HepG2 (cell line): ENCODE measurements around the gene ZFAND3. TPM values are rescaled to one million over a fixed set of nuclear protein-coding genes. Genes with fewer than 3 reads are reported as not detected.

ENCODE experiments used
- DNMT3B ChIP-seq: conservative IDR thresholded peaks from 2 replicates; pipeline ENCODE4 v1.6.1; 2016; ENCODE audit warnings: missing biosample characterization, control low read depth
- NRL ChIP-seq: sonication (generic); formaldehyde crosslinking; IDR thresholded peaks from 2 replicates; pipeline ENCODE4 v1.5.0; 2020; ENCODE audit warnings: missing genetic modification reagents, mild to moderate bottlenecking, moderate library complexity, borderline replicate concordance
- REXO4 ChIP-seq: sonication (generic); formaldehyde crosslinking; IDR thresholded peaks from 2 replicates; pipeline ENCODE4 v1.8.0; 2022; ENCODE audit warnings: missing genetic modification reagents, mild to moderate bottlenecking, borderline replicate concordance
- polyA plus RNA-seq, 8 experiments: library from polyadenylated mRNA; depleted of rRNA in 3 of 8; stranded (reverse) in 7 of 8; unstranded in 1 of 8; fragments of >200 nt; fragmentation: Illumina TruSeq in 4 of 8; extraction: Trizol in 4 of 8; gene quantifications; 2 replicates each; pipeline versions ENCODE4 v1.2.1 to v1.2.3, GENCODE V29; 2011 to 2016; ENCODE audit warnings: low read depth in 4 of 8, missing spikeins in 1 of 8, mixed read lengths in 1 of 8; ENCODE audit not compliant: insufficient read depth in 1 of 8
- total RNA-seq, 5 experiments: library from RNA; depleted of rRNA; stranded (reverse); fragments of >200 nt; fragmentation: Illumina TruSeq; extraction: Trizol; gene quantifications; 2 replicates each; pipeline ENCODE4 v1.2.3, GENCODE V29; 2016; ENCODE audit warnings: low read depth in 1 of 5
- TF ChIP-seq, protein P1 (sequence below): sonication (generic); formaldehyde crosslinking; conservative IDR thresholded peaks from 2 replicates; pipeline ENCODE4 v1.4.0; 2020; ENCODE audit warnings: mild to moderate bottlenecking, missing genetic modification reagents, moderate library complexity
- TF ChIP-seq, protein P2 (sequence below): sonication (generic); formaldehyde crosslinking; IDR thresholded peaks from 2 replicates; pipeline ENCODE4 v1.8.1; 2023; ENCODE audit warnings: missing genetic modification reagents, mild to moderate bottlenecking, borderline replicate concordance
- TF ChIP-seq, protein P3 (sequence below): sonication (generic); formaldehyde crosslinking; IDR thresholded peaks from 2 replicates; pipeline ENCODE4 v1.4.0; 2020; ENCODE audit warnings: missing genetic modification reagents
- TF ChIP-seq, protein P4 (sequence below): sonication (generic); formaldehyde crosslinking; IDR thresholded peaks from 2 replicates; pipeline ENCODE4 v1.4.0; 2020; ENCODE audit warnings: mild to moderate bottlenecking, missing genetic modification reagents

ZFAND3 gene
- total and polyA plus RNA-seq, 2 of the 13 experiments (the other 11 are each of a cell fraction or from before 2014, with no cell fraction given), result 16.4 to 17.1 TPM

DNA sequence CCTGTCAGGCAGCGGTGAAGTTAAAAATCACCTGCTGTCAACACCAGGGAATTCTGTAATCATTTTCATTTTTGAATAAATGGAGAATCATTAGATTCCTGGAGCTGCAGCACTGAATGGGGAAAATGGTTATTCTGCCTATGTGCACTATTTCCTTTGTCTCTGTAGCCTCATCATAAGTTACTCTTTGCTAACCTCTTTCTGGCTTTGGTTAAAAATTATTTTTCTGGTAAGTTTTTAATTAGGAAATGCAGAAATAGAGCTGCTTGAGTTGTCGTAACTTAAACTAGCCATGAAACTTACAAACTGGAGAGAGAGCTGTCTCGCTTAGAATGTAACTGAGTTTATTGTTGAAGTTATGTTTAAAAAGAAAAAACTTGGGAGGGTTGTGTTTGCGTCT lies 28.8 kb downstream of the ZFAND3 start (continued):
- TF ChIP-seq, protein P1, sequence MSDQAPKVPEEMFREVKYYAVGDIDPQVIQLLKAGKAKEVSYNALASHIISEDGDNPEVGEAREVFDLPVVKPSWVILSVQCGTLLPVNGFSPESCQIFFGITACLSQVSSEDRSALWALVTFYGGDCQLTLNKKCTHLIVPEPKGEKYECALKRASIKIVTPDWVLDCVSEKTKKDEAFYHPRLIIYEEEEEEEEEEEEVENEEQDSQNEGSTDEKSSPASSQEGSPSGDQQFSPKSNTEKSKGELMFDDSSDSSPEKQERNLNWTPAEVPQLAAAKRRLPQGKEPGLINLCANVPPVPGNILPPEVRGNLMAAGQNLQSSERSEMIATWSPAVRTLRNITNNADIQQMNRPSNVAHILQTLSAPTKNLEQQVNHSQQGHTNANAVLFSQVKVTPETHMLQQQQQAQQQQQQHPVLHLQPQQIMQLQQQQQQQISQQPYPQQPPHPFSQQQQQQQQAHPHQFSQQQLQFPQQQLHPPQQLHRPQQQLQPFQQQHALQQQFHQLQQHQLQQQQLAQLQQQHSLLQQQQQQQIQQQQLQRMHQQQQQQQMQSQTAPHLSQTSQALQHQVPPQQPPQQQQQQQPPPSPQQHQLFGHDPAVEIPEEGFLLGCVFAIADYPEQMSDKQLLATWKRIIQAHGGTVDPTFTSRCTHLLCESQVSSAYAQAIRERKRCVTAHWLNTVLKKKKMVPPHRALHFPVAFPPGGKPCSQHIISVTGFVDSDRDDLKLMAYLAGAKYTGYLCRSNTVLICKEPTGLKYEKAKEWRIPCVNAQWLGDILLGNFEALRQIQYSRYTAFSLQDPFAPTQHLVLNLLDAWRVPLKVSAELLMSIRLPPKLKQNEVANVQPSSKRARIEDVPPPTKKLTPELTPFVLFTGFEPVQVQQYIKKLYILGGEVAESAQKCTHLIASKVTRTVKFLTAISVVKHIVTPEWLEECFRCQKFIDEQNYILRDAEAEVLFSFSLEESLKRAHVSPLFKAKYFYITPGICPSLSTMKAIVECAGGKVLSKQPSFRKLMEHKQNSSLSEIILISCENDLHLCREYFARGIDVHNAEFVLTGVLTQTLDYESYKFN (CRISPR knock-in tag), result no peak
- TF ChIP-seq DNMT3B (CRISPR knock-in tag), result no peak
- TF ChIP-seq, protein P2, sequence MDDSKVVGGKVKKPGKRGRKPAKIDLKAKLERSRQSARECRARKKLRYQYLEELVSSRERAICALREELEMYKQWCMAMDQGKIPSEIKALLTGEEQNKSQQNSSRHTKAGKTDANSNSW (CRISPR knock-in tag), result no peak
- TF ChIP-seq, protein P3, sequence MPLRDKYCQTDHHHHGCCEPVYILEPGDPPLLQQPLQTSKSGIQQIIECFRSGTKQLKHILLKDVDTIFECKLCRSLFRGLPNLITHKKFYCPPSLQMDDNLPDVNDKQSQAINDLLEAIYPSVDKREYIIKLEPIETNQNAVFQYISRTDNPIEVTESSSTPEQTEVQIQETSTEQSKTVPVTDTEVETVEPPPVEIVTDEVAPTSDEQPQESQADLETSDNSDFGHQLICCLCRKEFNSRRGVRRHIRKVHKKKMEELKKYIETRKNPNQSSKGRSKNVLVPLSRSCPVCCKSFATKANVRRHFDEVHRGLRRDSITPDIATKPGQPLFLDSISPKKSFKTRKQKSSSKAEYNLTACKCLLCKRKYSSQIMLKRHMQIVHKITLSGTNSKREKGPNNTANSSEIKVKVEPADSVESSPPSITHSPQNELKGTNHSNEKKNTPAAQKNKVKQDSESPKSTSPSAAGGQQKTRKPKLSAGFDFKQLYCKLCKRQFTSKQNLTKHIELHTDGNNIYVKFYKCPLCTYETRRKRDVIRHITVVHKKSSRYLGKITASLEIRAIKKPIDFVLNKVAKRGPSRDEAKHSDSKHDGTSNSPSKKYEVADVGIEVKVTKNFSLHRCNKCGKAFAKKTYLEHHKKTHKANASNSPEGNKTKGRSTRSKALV, result no peak
- TF ChIP-seq, protein P4, sequence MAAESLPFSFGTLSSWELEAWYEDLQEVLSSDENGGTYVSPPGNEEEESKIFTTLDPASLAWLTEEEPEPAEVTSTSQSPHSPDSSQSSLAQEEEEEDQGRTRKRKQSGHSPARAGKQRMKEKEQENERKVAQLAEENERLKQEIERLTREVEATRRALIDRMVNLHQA (CRISPR knock-in tag), result no peak
- no peak for TF ChIP-seq NRL (CRISPR knock-in tag)
- TF ChIP-seq REXO4 (CRISPR knock-in tag), result no peak
